HCT116 (cell line): ENCODE data around the gene DRICH1.

ENCODE experiments used
- ATF3 ChIP-seq: IDR thresholded peaks from 2 replicates; pipeline ENCODE4 v1.6.1; 2012
- CTCF ChIP-seq, 3 experiments: fragments of 200-600 bp in 1 of 3; sonication (generic) in 1 of 3; IDR thresholded peaks in 2 of 3; conservative IDR thresholded peaks in 1 of 3; 2 replicates each; pipeline ENCODE4 v1.5.1; 2012 to 2017; ENCODE audit warnings: low read depth in 2 of 3, low read length in 2 of 3, antibody characterized with exemption in 1 of 3, borderline replicate concordance in 1 of 3, control low read depth in 1 of 3, mild to moderate bottlenecking in 1 of 3, mixed read lengths in 1 of 3, mixed run types in 1 of 3, moderate library complexity in 1 of 3; ENCODE audit not compliant: insufficient read depth in 1 of 3
- ELF1 ChIP-seq: IDR thresholded peaks from 2 replicates; pipeline ENCODE4 v1.6.1; 2012; ENCODE audit warnings: low read depth, borderline replicate concordance
- EZH2 ChIP-seq: fragments of 200-600 bp; sonication (generic); IDR thresholded peaks from 2 replicates; pipeline ENCODE4 v1.6.1; 2017; ENCODE audit warnings: antibody characterized with exemption, mixed run types
- EZH2phosphoT487 ChIP-seq: fragments of 200-600 bp; IDR thresholded peaks from 2 replicates; pipeline ENCODE4 v1.6.1; 2018; ENCODE audit warnings: antibody characterized with exemption, borderline replicate concordance
- JUND ChIP-seq: IDR thresholded peaks from 2 replicates; pipeline ENCODE4 v1.6.1; 2012
- POLR2A ChIP-seq: IDR thresholded peaks from 2 replicates; pipeline ENCODE4 v1.7.0; 2011; ENCODE audit warnings: borderline replicate concordance; ENCODE audit not compliant: insufficient read depth, insufficient read length; ENCODE audit errors: extremely low read depth
- POLR2AphosphoS5 ChIP-seq: IDR thresholded peaks from 2 replicates; pipeline ENCODE4 v1.6.1; 2011; ENCODE audit warnings: mild to moderate bottlenecking, low read depth, low read length, moderate library complexity
- RAD21 ChIP-seq: IDR thresholded peaks from 2 replicates; pipeline ENCODE4 v1.6.1; 2012; ENCODE audit warnings: low read depth, mild to moderate bottlenecking
- REST ChIP-seq: IDR thresholded peaks from 2 replicates; pipeline ENCODE4 v1.6.1; 2012; ENCODE audit warnings: low read depth
- SIN3A ChIP-seq: IDR thresholded peaks from 2 replicates; pipeline ENCODE4 v1.6.1; 2012; ENCODE audit warnings: low read depth
- SRF ChIP-seq: IDR thresholded peaks from 2 replicates; pipeline ENCODE4 v1.6.1; 2012; ENCODE audit warnings: low read depth
- YY1 ChIP-seq: IDR thresholded peaks from 2 replicates; pipeline ENCODE4 v1.6.1; 2011; ENCODE audit warnings: low read length, low read depth, moderate library complexity, mild to moderate bottlenecking; ENCODE audit not compliant: insufficient replicate concordance; ENCODE audit errors: extremely low read depth
- ZNF274 ChIP-seq: fragments of 200-500 bp; sonication (Bioruptor generic); IDR thresholded peaks from 2 replicates; pipeline ENCODE4 v1.6.1; 2014; ENCODE audit warnings: mild to moderate bottlenecking, low read depth, low read length, inconsistent platforms

- TF ChIP-seq ATF3 (no peak), CTCF (IDR thresholded peaks at IDR 0.05 in 2 of 3, conservative IDR thresholded peaks at IDR 0.05 in 1 of 3; ENCODE audit: borderline replicate concordance in 1 of 3, insufficient read depth in 1 of 3, low read depth in 2 of 3, low read length in 2 of 3) (no peak), POLR2AphosphoS5 (no peak), EZH2 (no peak), EZH2phosphoT487 (no peak), POLR2A (no peak), YY1 (no peak), ZNF274 (no peak), JUND (no peak), ELF1 (no peak), RAD21 (no peak), REST (no peak), SIN3A (no peak), SRF (no peak)
These were observed 52.1 kb downstream of the DRICH1 start, which contains the start of gene IGLL1 for GRCh38 chr22:23579870-23580575.
